IPS-18a (cell line): ENCODE results near the gene TOMM22.

Source experiments
- H3K27ac ChIP-seq: one replicate; pipeline ENCODE4 v1.5.1; 2013; ENCODE audit warnings: low read length
- H3K27me3 ChIP-seq: one replicate; pipeline ENCODE4 v1.6.1; 2013; ENCODE audit warnings: mild to moderate bottlenecking, low read length; ENCODE audit not compliant: control insufficient read depth, insufficient read depth
- H3K36me3 ChIP-seq: one replicate; pipeline ENCODE4 v1.6.1; 2013; ENCODE audit warnings: low read depth, low read length; ENCODE audit not compliant: control insufficient read depth
- H3K4me1 ChIP-seq: one replicate; pipeline ENCODE4 v1.6.1; 2013; ENCODE audit warnings: low read depth, low read length; ENCODE audit not compliant: control insufficient read depth
- H3K4me3 ChIP-seq: one replicate; pipeline ENCODE4 v1.5.1; 2013; ENCODE audit warnings: low read length
- H3K9ac ChIP-seq: one replicate; pipeline ENCODE4 v1.6.1; 2013; ENCODE audit warnings: mild to moderate bottlenecking, low read length, moderate library complexity
- H3K9me3 ChIP-seq: one replicate; pipeline ENCODE4 v1.6.1; 2013; ENCODE audit warnings: low read depth, low read length; ENCODE audit not compliant: control insufficient read depth

The TOMM22 gene

GRCh38 chr22:38718414-38718813 is 36.7 kb downstream of the TOMM22 start:
- Histone ChIP-seq H3K9me3 (no peaks in the 10 kb centered on the region), H3K27ac (no peak overlapping the region), H3K4me3 (no peak overlapping the region), H3K27me3 (no peaks in the 10 kb centered on the region), H3K4me1 (peaks cover 3% of the 10 kb centered on the region), H3K36me3 (peaks cover 50% of the 10 kb centered on the region), H3K9ac (no peak overlapping the region)

DNA sequence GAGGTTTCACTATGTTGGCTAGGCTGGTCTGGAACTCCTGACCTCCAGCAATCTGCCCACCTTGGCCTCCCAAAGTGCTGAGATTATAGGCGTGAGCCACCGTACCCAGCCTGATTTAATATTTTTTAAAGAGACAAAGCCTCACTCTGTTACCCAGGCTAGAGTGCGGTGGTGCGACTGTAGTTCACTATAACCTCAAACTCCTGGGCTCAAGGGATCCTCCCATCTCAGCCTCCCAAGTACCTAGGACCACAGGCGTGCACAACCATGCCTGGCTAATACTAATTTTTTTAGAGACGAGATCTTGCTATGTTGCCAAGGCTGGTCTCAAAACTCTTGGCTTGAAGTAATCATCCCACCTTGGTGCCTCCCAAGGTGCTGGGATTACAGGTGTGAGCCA is 37.4 kb downstream of the TOMM22 start:
- Histone ChIP-seq H3K27ac (no peak overlapping the region), H3K36me3 (peaks cover 57% of the 10 kb centered on the region), H3K4me1 (no peaks in the 10 kb centered on the region), H3K27me3 (no peaks in the 10 kb centered on the region), H3K4me3 (no peak overlapping the region), H3K9ac (no peak overlapping the region), H3K9me3 (no peaks in the 10 kb centered on the region)

- H3K4me3 ChIP-seq: no peak overlapping the region
- no peaks in the 10 kb centered on the region for H3K27me3 ChIP-seq
- H3K4me1 ChIP-seq: no peaks in the 10 kb centered on the region
- H3K9ac ChIP-seq: no peak overlapping the region
- H3K9me3 ChIP-seq: no peaks in the 10 kb centered on the region
- peaks cover 68% of the 10 kb centered on the region for H3K36me3 ChIP-seq
- no peak overlapping the region for H3K27ac ChIP-seq
Observed at GRCh38 chr22:38720350-38720749, 38.6 kb downstream of the TOMM22 start.

DNA sequence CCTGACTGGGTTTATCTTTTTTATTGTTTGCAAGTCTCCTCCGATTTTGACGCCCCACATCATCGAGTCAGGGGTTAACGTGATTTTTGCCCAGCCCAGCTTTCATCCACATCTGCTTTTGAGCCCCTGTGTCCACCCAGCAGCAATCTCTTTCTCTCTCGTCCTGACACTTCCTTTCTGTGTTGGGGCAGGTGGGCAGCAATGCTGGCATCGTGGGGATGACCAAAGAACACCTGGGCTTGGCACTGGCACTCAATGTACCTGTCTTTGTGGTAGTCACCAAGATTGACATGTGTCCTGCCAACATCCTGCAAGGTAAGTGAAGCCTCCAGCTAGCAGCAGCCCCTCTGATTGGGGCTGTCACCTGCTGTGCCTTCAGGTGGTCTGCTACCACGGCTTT is 39.8 kb downstream of the TOMM22 start:
- peaks cover 71% of the 10 kb centered on the region for H3K36me3 ChIP-seq
- H3K9ac ChIP-seq: no peak overlapping the region
- no peaks in the 10 kb centered on the region for H3K27me3 ChIP-seq
- no peak overlapping the region for H3K27ac ChIP-seq
- H3K4me3 ChIP-seq: no peak overlapping the region
- no peaks in the 10 kb centered on the region for H3K9me3 ChIP-seq
- no peaks in the 10 kb centered on the region for H3K4me1 ChIP-seq

- Histone ChIP-seq H3K36me3 (peaks cover 79% of the 10 kb centered on the region), H3K9ac (no peak overlapping the region), H3K27ac (no peak overlapping the region), H3K27me3 (no peaks in the 10 kb centered on the region), H3K4me1 (no peaks in the 10 kb centered on the region), H3K9me3 (no peaks in the 10 kb centered on the region), H3K4me3 (no peak overlapping the region)
Observed at GRCh38 chr22:38724176-38724575, 42.4 kb downstream of the TOMM22 start.

DNA sequence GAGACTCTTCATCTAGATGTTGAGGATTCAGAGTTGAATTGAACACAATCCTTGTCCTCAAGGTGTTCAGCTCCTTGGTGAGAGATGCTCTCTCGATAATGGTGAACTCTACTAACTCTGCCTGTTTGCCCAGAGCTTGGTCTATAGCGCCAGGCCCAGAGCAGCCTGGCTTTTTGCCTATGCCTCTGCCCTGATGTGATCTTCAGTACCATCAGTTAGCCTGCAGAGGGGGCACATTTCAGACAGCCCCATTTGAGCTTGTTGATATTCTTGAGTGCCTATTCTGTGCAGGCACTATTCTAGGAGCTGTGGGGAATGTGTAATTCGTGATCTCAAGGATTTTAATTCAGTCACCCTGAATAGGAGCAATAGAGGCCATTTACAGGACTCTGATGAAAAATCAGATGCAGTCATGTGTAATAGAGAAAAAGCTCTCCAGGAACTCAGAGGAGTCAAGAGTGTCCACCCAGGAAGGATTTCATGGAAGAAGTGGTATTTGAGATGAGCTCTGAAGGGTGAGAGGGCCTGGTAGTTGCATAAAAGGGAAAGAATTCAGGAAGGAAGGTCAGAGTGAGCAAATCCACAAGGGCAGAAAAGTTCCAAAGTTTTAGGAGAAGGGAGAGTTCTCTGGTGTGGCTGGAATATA is 43.3 kb downstream of the TOMM22 start:
- Histone ChIP-seq H3K27me3 (no peaks in the 10 kb centered on the region), H3K36me3 (peaks cover 88% of the 10 kb centered on the region), H3K27ac (no peak overlapping the region), H3K9ac (no peak overlapping the region), H3K9me3 (no peaks in the 10 kb centered on the region), H3K4me3 (no peak overlapping the region), H3K4me1 (no peaks in the 10 kb centered on the region)

DNA sequence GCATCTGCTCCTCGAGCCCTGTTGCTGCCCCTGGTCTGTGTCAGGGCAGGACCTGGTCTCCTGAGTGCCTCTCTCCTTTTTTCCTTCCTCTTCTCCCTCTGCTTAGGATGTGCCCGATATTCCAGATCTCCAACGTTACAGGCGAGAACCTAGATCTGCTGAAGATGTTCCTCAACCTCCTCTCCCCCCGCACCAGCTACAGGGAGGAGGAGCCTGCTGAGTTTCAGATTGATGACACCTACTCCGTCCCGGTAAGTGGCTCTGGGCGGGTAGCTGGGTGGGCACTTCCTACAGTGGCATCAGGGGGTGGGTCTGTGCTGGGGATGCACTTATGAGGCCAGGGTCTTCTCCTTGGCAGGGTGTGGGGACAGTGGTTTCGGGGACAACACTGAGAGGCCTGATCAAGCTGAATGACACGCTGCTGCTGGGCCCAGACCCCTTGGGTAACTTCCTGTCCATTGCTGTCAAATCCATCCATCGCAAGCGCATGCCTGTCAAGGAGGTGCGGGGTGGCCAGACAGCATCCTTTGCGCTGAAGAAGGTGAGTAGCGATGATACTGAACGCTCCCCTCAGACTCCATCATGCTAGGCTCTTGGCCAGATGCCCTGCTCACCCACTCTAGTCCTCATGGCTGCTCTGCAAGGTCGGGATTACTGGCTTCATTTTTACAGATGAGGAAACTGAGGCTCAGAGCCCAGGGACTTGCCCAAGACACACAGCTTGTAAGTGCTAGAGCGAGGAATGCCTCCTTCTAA is 44.3 kb downstream of the TOMM22 start:
- no peak overlapping the region for H3K27ac ChIP-seq
- H3K9me3 ChIP-seq: no peaks in the 10 kb centered on the region
- H3K4me1 ChIP-seq: no peaks in the 10 kb centered on the region
- H3K4me3 ChIP-seq: no peak overlapping the region
- no peaks in the 10 kb centered on the region for H3K27me3 ChIP-seq
- no peak overlapping the region for H3K9ac ChIP-seq
- peaks cover 94% of the 10 kb centered on the region for H3K36me3 ChIP-seq

GRCh38 chr22:38727123-38727522 is 45.4 kb downstream of the TOMM22 start:
- Histone ChIP-seq H3K9me3 (no peaks in the 10 kb centered on the region), H3K9ac (no peak overlapping the region), H3K36me3 (peaks cover 91% of the 10 kb centered on the region), H3K4me3 (no peak overlapping the region), H3K27ac (no peak overlapping the region), H3K4me1 (no peaks in the 10 kb centered on the region), H3K27me3 (no peaks in the 10 kb centered on the region)

GRCh38 chr22:38727530-38728451 is 46.0 kb downstream of the TOMM22 start:
- Histone ChIP-seq H3K9ac (no peak overlapping the region), H3K27ac (no peak overlapping the region), H3K4me3 (no peak overlapping the region), H3K27me3 (no peaks in the 10 kb centered on the region), H3K36me3 (peaks cover 87% of the 10 kb centered on the region), H3K9me3 (no peaks in the 10 kb centered on the region), H3K4me1 (no peaks in the 10 kb centered on the region)

- no peaks in the 10 kb centered on the region for H3K9me3 ChIP-seq
- H3K27me3 ChIP-seq: no peaks in the 10 kb centered on the region
- H3K36me3 ChIP-seq: peaks cover 77% of the 10 kb centered on the region
- no peak overlapping the region for H3K9ac ChIP-seq
- no peak overlapping the region for H3K4me3 ChIP-seq
- no peaks in the 10 kb centered on the region for H3K4me1 ChIP-seq
- H3K27ac ChIP-seq: no peak overlapping the region
Observed at GRCh38 chr22:38728871-38729796, 47.4 kb downstream of the TOMM22 start.

GRCh38 chr22:38729946-38730345 is 48.2 kb downstream of the TOMM22 start:
- Histone ChIP-seq H3K27me3 (no peaks in the 10 kb centered on the region), H3K4me3 (no peak overlapping the region), H3K4me1 (no peaks in the 10 kb centered on the region), H3K36me3 (peaks cover 72% of the 10 kb centered on the region), H3K9ac (no peak overlapping the region), H3K27ac (no peak overlapping the region), H3K9me3 (no peaks in the 10 kb centered on the region)
